EH (cell line): ENCODE measurements around the gene SPPL2C.
"Not testable (repeated sequence)": the region's sequence is repeated elsewhere in the genome, so short reads cannot be mapped to it uniquely, and the experiment has no call there.

Source experiments
- DNase-seq: peaks from one replicate; pipeline ENCODE4 v3.0.0-alpha.2; 2015; ENCODE audit warnings: low read depth

Gene SPPL2C

DNA sequence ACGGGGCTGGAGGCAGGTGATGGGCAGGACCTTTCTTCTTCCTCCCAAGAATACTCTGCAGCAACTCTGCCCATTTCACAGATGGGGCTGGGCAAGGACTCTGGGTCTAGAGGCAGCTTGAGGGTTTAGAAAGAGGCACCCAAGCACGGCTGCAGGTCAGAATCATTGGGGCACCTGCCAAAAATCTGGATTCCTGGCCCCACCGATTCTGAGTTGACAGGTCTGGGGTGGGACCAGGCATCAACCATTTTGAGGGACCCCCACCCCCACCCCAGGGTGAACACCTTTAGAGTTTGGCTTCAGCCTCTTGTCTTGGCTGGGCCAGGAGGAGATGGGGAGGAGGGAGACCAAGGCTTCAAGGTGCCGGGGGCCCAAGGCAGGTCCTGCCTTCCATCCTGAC, 5.3 kb downstream of the SPPL2C start:
- DNase-seq = no peak

GRCh38 chr17:45850468-45850867, 5.8 kb downstream of the SPPL2C start:
- no peak for DNase-seq

DNA sequence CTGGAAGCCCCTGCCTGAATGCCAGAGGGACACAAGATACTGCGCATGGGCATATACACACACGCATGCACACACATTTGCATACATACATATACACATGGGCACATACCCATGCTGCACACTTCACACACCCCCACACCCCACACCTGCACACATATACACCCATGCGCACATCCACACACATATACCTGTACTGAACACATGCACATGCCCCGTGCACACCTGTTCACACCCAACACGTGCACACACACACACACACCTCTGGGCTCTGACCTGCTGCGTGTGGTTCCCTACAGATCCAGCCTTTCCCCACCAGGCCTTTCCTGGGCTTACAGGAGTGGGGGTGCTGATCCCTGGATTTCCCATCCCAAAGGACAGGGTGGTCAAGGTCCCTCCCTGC, 6.3 kb downstream of the SPPL2C start:
- DNase-seq = no peak

DNA sequence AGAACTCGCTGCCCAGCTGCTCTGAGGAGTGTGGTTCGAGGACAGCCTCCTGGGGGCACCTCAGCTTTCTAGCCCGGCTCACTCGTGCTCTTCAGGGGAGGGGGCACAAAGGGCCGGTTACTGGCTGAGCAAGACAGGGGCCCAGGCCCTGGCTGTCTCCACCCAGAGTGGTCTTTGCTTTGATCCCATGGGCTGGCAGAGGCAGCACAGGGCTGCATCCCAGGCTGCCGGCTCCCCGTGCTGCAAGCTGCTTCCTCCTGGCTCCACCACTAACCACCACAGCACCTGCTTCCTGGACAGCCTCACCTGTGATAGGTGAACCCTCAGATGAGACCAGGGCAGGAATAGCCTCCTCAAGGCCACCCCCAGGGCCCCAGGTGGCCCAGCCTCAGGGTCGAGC, 6.8 kb downstream of the SPPL2C start:
- no peak for DNase-seq

DNA sequence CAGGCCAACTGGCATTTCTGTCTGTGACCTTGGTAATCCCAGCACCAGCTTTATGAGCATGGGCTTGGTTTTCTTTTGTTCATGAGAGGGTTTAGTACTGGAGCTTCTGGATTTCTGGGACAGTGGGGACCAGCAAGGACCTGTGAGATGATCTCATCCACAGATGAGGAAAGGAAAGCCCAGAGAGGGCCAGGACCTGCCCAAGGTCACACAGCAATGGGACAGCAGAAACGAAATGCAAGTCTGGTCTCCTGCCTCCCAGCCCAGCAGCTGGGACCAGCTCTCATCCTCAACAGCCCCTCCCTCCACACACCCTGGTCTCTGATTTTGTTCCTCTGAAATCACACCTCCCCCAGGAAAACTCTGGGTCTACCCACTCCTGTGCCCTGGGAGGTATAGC, 7.2 kb downstream of the SPPL2C start:
- DNase-seq = no peak

GRCh38 chr17:45852535-45853297, 8.0 kb downstream of the SPPL2C start:
- peak; percentile 56 for DNase-seq

- DNase-seq = no peak
Measured at GRCh38 chr17:45854209-45854608, 9.5 kb downstream of the SPPL2C start.

DNA sequence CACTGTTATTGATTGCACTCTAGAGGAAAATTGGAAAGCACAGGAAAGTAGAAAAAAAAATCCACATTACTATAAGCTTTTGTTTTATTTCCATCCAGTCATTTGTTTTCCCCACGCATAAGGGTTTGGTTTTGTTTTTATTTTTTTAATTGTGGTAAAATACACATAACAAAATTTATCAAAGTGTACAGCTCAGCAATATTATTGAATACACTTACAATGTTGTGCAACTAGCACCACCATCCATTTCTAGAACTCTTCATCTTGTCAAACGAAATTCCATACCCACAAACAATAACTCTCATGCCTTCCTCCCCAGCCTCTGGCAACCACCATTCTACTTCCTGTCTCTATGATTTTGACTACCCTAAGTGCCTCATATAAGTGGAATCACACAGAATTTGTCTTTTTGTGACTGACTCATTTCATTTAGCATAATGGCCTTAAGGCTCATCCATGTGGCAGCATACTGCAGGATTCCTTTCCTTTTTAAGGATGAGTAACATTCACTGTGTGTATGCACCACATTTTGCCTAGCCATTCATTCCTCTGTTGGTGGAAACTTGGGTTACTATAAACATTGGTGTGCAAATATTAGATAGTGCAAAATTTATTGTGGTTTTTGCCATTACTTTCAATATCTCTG, 11.1 kb downstream of the SPPL2C start:
- peak; percentile 44 for DNase-seq

- peak; percentile 51 for DNase-seq
Measured at GRCh38 chr17:45857977-45858708, 13.5 kb downstream of the SPPL2C start.

- no peak for DNase-seq
Measured at GRCh38 chr17:45861165-45861564, 16.5 kb downstream of the SPPL2C start.

GRCh38 chr17:45862127-45862526, 17.4 kb downstream of the SPPL2C start:
- not testable (repeated sequence) for DNase-seq

DNA sequence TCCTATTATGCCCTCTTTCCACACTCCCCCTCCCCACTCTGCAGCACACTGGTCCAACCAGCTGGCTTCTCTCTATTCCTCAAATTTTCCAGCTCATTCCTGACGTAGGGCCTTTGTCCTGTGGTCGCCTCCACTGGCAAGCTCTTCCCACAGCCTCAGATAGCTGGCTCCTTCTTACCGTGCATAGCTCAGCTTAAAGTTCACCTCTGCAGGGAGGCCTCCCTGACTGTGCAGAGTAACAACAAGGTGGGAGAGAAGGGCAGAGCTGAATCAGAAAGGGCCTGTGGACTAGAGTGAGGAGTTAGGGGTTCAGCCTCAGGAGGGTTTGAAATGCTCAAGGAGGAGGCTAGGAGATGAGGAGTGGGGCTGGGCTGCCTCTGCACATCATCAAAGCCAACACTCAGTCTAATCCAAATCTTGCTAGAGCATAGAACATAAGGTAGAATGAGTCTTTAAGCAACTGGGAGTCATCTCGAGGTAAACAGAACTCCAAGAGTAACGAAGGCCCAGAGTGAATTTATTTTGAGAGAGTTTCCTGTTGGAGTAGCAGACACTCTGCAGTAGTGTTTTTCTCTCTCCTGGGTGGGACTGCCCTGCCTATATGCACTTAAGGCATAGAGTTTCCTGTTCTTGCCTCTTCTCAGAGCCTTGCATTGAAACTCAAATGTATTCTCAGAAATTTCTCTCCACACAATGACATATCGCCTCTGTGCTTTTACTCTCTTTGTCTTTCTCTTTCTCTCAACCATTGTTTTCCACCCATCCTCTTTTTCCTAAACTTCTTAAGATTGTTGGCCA, 19.4 kb downstream of the SPPL2C start:
- DNase-seq = no peak

- DNase-seq = no peak
Measured at GRCh38 chr17:45867171-45867570, 22.5 kb downstream of the SPPL2C start.

DNA sequence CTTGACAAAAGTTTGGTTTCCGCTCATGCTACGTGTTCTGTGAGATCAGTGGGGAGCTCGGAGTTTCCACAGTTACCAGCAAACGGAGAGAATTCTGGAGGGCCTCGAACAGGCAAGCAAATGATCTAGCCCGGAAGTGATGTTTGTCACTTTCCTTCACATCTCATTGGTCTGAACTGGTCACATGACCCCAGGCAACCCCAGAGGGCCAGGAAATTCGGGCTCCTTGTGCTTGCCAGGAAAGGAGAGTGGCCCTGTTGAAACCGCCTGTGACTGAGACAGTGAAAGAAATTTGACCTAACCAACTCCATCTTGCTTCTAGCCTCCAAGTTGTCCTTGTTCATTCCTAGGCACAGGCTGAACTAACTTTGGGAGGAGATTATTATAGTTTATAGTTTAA, 23.0 kb downstream of the SPPL2C start:
- DNase-seq = no peak

DNA sequence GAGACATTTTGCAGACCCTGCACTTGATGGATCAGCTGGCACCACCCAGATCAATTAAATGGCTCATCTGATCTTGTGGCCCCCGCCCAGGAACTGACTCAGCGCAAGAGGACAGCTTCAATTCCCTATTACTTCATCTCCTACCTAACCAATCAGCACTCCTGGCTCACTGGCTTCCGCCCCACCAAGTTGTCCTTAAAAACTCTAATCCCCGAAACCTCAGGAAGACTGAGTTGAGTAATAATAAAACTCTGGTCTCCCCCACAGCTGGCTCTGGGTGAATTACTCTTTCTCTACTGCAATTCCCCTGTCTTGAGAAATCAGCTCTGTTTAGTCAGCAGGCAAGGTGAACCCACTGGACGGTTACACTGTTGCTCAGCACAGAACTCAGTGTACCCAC, 23.6 kb downstream of the SPPL2C start:
- no peak for DNase-seq

GRCh38 chr17:45869676-45870341, 25.1 kb downstream of the SPPL2C start:
- no peak for DNase-seq

GRCh38 chr17:45870342-45870974, 25.8 kb downstream of the SPPL2C start:
- DNase-seq = no peak

GRCh38 chr17:45871718-45872117, 27.0 kb downstream of the SPPL2C start:
- DNase-seq = no peak

- DNase-seq = no peak
Measured at GRCh38 chr17:45873728-45874127, 29.0 kb downstream of the SPPL2C start.

- DNase-seq = no peak
Measured at GRCh38 chr17:45874151-45874550, 29.5 kb downstream of the SPPL2C start.

GRCh38 chr17:45876539-45876938, 31.9 kb downstream of the SPPL2C start:
- DNase-seq = no peak
